Adrenal gland (tissue), 5 donors: ENCODE results near the gene WDR4.
"Not testable (repeated sequence)": the region's sequence is repeated elsewhere in the genome, so short reads cannot be mapped to it uniquely, and the experiment has no call there.

Experiments
- POLR2A ChIP-seq, 2 donors: fragments of 450-650 bp; IDR thresholded peaks; one replicate each; pipeline ENCODE4 v1.6.1; 2017; ENCODE audit warnings: antibody characterized with exemption in 2 of 2, mild to moderate bottlenecking in 2 of 2, moderate library complexity in 1 of 2
- TF ChIP-seq, protein P1 (sequence below), 6 experiments: fragments of 450-650 bp in 4 of 6; fragments of 200-600 bp in 2 of 6; sonication (generic) in 1 of 6; IDR thresholded peaks; 1 replicate in 5 of 6; 2 replicates in 1 of 6; pipeline versions ENCODE4 v1.5.1 to v1.8.0; 2016 to 2021; ENCODE audit warnings: antibody characterized with exemption in 6 of 6, mild to moderate bottlenecking in 2 of 6, moderate library complexity in 1 of 6
- donor health status: DM: no; HTN: no; CAD: no.

GRCh38 chr21:42927474-42928200 lies 48.3 kb upstream of the WDR4 start:
- not testable (repeated sequence) for TF ChIP-seq POLR2A (IDR thresholded peaks at IDR 0.05)
- TF ChIP-seq, protein P1, sequence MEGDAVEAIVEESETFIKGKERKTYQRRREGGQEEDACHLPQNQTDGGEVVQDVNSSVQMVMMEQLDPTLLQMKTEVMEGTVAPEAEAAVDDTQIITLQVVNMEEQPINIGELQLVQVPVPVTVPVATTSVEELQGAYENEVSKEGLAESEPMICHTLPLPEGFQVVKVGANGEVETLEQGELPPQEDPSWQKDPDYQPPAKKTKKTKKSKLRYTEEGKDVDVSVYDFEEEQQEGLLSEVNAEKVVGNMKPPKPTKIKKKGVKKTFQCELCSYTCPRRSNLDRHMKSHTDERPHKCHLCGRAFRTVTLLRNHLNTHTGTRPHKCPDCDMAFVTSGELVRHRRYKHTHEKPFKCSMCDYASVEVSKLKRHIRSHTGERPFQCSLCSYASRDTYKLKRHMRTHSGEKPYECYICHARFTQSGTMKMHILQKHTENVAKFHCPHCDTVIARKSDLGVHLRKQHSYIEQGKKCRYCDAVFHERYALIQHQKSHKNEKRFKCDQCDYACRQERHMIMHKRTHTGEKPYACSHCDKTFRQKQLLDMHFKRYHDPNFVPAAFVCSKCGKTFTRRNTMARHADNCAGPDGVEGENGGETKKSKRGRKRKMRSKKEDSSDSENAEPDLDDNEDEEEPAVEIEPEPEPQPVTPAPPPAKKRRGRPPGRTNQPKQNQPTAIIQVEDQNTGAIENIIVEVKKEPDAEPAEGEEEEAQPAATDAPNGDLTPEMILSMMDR (IDR thresholded peaks at IDR 0.05), result not testable (repeated sequence)
